Stimulated activated CD4-positive, alpha-beta T cell treated with anti-CD3 and anti-CD28 coated beads, Interleukin-2, amount 100 ng/mL, for 48 hours (primary cell): Measurements from ENCODE around the gene CEP295NL.
"Not testable (repeated sequence)": the region's sequence is repeated elsewhere in the genome, so short reads cannot be mapped to it uniquely, and the experiment has no call there.

Experiments used
- DNase-seq, 2 donors: peaks; one replicate each; pipeline ENCODE4 v3.0.0-alpha.2; 2020

Gene CEP295NL, protein sequence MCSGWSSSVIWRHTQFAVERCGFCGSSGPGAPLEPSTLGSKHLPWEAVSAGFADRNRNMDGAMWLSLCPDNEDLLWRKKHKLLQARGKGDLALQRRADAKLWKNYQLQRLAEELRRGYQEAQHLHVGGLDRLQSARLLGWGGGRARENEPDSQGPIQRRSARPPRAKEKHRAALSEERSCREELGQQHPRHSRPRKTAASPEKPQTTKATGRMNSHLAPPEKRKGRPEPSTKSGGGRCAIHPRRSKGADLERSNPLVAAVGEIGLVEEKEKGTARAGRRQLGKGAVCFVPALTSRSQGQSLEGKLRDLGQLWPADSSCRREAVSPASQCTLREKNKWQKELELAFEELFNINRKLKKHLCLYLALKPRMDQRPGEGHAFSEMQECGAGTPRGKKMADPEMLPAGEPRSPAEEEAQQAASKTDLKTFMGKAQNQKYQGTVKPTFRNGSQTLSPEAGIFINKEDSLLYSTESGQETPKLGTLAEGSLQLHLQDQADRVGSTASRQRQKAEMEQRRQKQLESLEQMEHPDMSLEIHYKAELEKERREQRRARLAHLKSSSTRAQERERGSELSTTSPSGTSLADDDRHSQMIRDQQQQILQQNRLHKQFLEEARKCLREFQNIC

DNA sequence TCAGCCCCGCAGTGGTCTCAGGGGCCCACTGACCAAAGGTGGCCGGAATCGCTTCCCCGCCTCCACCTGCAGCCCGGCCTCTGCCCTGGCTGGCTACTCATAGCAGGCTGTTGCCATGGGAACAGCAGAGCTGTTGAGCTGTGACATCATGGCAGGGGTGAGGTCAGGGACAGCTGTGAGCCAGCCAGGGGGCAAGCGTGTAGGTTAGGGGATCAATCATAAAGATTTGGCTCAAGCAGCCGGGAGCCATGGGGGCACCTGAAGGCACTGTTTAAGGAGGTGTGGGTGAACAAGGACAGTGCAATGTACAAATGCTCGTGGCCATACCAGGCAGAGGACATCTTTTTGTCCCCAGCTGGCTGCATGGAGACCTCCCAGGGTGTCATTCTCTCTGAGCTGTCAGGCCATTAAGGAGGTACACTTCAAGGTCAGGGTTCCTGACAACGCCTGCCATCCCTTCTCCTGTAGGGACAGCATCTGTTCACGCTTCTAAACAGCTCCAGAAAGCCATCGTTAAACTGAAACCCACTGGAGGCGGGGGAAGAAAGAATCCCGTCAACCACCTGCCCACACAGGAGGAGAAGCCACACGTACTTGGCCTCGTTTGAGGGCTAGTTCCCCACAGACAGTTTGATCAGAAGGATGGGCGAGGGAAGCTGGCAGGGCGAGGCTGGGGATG lies at the start of gene CEP295NL:
TSS of gene CEP295NL (minus strand) at position 101 of the 679 bp plus-strand sequence. CDS start 1,373 bp downstream, outside the sequence.
- DNase-seq, result no peak

DNA sequence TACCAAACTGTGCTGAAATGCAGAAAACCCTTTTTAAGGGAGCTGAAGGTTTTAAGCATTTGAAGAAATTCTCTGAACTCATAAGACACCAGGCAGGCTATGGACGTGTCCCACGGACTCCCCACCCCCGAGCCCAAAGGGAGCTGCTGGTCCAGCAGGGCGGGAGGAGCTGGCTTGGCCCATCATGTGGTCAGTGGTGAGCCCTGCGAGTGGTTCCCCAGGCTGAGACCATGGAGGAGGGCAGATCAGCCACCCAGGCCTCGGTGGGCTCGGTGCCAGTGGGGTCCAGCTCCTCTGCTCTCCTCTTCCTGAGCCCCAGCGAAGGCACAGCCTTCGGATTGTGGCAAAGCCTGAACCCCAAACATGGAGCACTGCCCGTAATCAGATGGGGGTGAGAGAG lies 49.7 kb upstream of the CEP295NL start:
- DNase-seq, result no peak

- no peak for DNase-seq
These were observed 49.1 kb upstream of the CEP295NL start for GRCh38 chr17:78951967-78952551.

- DNase-seq, result no peak
These were observed 47.9 kb upstream of the CEP295NL start for GRCh38 chr17:78950870-78951269.

- no peak for DNase-seq
These were observed 44.5 kb upstream of the CEP295NL start for GRCh38 chr17:78947235-78948149.

DNA sequence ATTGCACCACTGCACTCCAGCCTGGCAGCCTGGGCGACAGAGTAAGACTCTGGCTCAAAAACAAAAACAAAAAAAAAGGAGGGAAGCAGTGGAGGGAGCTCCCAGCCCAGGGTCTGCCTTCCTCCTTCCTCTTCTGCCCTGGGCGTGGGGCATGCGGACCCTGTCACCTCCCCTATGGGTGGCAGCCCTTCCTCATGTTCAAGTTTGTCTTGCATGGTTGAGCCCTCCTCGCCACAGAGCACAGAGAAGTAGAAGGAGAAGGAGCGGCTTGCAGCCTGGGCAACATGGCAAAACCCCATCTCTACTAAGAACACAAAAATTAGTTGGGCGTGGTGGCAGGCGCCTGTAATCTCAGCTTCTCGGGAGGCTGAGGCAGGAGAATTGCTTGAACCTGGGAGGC lies 43.6 kb upstream of the CEP295NL start:
- DNase-seq, result no peak

DNA sequence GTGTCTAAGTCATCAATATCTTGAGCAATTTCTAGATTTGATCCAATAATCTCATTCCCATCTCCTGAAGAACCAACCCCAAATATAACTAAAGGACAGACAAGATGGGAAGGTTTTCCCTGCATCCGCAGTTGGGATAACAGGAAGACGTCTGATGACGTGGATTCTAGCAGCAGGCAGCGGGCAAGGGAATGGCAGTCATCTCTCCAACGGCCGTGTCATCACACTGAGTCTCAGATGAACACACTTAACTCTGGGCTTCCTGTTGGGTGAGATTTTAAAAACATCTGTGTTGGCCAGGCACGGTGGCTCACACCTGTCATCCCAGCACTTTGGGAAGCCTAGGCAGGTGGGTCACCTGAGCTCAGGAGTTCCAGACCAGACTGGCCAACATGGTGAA lies 43.1 kb upstream of the CEP295NL start:
- no peak for DNase-seq

- not testable (repeated sequence) for DNase-seq
These were observed 42.5 kb upstream of the CEP295NL start for GRCh38 chr17:78945455-78945854.

DNA sequence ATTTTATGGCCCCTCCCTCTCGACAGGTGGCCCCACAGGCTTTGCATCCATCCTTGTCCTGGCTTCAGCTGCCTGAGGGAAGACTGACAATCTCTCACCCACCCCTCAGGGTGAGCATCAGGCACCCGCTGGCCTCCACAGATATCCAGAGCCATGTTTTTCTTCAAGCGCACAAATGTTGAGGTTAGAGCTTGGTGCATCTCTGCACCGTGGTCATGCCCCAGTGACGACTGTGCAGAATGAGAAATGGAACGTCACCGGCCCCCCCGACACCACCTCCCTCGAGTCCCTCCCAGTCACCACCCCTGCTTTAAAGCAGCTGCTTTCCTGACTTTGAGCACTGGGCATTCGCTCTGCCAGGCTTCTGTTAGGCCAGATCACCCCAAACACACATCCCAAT lies 42.0 kb upstream of the CEP295NL start:
- no peak for DNase-seq

GRCh38 chr17:78944026-78944425 lies 41.0 kb upstream of the CEP295NL start:
- no peak for DNase-seq

DNA sequence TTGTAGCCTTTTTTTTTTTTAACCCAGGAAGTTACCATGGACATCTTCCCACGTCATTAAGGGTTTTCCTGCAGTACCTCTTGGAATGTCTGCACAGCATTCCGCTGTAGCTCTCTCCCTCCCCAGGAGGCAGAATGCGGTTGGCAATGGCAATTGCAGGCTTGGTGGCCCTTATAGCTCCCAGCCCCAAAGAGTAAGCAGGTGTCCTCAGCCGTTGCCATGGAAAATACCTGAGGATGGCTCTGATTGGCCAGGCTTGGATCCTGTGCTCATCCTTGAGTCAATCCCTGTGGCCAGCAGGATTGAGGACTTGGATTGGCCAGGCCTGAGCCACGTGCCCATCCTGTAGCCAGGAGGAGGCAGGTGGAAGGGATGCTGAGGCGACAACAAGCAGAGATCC lies 37.7 kb upstream of the CEP295NL start:
- DNase-seq, result no peak

DNA sequence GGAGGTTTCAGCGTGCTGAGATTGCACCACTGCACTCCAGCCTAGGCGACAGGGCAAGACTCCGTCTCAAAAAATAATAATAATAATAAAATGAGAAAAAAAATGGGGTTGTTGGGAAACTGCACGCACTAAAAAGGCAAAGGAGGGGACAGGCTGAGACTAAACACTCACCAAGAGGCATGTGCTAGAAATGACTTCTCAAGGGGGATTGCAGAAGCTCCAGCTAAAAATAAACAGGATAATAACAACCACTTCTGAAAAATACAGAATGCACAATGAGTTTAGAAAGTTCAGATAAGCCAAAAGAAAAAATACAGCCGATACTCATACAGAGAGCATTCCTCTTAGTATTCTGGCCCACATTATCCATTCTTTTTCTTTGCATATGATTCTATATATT lies 37.3 kb upstream of the CEP295NL start:
- no peak for DNase-seq

GRCh38 chr17:78939615-78940014 lies 36.6 kb upstream of the CEP295NL start:
- no peak for DNase-seq

DNA sequence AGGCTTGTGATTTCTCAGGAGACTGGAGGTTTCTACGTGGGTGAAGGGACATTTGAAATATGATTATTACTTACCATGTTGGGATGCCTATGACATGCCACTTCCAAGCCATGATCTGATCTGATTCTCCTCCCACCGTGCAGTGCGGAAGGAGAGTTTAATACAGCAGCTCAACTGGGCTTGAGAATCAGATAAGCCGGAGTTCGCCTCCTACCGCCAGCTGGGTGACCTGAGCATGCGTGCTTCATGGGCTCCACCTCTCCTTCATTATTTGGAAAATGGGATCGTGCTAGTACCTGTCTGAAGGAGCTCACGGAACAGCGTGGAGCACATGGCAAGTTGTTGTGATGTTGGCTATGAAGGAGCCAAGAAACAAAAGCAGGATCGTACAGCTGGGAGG lies 34.6 kb upstream of the CEP295NL start:
- no peak for DNase-seq

DNA sequence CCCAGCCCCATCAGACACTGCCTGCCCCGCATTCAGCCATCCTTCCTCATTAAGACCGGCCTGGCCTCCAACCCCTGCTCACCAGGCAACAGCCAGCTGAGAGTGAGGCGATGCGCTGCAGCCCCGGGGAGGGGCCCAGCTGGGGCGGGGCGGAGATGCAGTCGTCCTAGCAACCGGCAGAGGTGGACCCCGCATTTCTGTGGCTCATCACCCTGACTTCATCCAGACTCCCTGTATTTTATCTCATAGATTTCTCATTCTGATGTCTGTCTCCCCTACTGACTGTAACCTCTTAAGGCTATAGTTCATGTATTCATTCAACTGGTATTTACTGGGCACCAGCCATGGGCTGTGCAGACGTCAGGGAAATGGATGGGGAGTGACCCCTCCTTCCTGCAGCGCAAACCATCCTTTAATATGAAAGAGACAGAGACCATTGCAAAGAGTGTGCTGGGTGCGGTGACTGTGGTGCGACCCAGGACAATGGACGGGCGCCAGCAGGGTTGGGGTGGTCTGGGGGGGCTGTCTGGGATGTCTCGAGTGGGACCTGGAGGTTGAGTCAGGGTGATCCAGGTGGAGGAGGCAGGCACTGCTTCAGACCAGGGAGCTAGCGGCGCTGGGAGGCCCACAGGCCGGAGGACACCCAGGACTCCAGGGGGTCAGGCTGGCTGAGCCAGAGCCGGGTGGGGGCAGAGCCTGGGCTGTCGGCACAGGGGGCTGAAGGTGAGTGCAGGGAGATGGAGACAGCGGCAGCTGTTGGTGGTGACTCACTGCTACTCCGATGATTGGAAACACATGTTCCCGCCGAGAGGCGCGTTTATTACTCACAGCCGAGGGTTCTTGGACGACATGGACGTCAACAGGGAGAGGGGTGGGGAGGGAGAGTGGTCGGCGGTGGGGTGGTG lies 32.7 kb upstream of the CEP295NL start:
- no peak for DNase-seq

GRCh38 chr17:78934681-78935418 lies 31.8 kb upstream of the CEP295NL start:
- no peak for DNase-seq

DNA sequence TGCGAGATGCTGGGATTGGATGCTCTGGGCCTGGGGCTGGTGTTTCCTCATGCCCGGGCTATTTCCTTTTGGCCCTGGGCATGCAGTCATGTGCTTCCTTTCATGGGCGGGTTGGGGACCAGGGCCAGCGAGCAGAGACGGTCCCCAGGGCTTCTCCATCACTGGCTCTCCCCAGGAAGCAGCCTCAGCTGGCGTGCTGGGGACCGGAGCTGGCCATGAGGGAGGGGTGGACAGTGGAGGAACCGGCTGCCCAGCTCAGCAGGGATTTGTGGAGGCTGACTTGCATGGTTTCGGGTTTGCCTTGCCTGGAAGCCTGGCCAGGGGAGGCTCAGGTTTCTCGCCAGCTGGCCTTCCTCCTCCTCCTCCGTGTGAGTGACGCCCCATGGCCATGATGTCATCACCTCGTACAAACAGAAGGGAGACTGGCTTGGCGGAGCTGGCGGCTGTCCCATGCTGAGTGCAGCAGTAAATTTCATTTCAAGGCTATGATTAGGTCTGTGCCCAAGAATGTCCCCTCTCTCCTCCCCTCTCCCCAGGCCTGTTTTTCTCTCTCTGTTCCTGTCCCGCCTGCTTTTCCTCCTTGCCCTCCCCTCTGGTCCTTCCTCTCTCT lies 31.1 kb upstream of the CEP295NL start:
- DNase-seq, result no peak

GRCh38 chr17:78933025-78933958 lies 30.3 kb upstream of the CEP295NL start:
- DNase-seq, result peak in 1 of 2 donors; percentile 31
